ENCODE data around the gene ST3GAL6. TPM values are rescaled to one million over a fixed set of nuclear protein-coding genes. Genes with fewer than 3 reads are reported as not detected.

Gene ST3GAL6
- total and polyA plus RNA-seq, 2 of the 8 experiments (the other 6 are each of a cell fraction or from before 2014, with no cell fraction given), result 3.3 to 6.1 TPM

DNA sequence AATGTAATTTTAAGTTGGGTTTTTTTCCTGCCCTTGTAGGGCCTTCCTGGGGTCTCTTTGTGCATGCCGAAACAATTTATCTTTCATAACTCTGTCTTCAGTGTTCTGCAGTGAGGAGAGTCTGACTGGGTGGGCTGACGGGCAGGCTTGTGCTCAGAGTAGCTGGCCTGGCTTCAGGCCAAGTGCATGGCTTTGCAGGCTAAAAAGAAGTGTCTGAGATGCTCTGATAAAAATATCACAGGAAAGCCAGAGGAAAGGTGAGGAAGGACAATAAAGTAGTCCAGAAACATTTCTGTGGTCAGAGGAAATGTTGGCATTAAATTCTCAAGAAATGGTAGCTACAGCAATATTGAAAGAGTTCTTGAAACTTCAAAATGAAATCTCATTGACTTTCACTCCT, 25.5 kb downstream of the ST3GAL6 start:
- FAIRE-seq, result no peak
- TF ChIP-seq SIRT6 (IDR thresholded peaks at IDR 0.05; ENCODE audit: low read length), result no peak
- no peak for TF ChIP-seq TAF7 (optimal IDR thresholded peaks at IDR 0.05; ENCODE audit: borderline replicate concordance, low read depth, low read length)
- TF ChIP-seq ZNF274 (IDR thresholded peaks at IDR 0.05; ENCODE audit: borderline replicate concordance, extremely low read depth, low read length), result no peak
- TF ChIP-seq POLR2AphosphoS5 (IDR thresholded peaks at IDR 0.05; ENCODE audit: low read depth, low read length), result no peak
- TF ChIP-seq KDM1A (IDR thresholded peaks at IDR 0.05; ENCODE audit: borderline replicate concordance, low read length), result no peak
- TF ChIP-seq PHF8 (conservative IDR thresholded peaks at IDR 0.05; ENCODE audit: low read depth, low read length), result no peak
- TF ChIP-seq JUND (IDR thresholded peaks at IDR 0.05; ENCODE audit: low read length), result no peak
- TF ChIP-seq EZH2 (IDR thresholded peaks at IDR 0.05; ENCODE audit: low read depth, low read length, severe bottlenecking), result no peak
- TF ChIP-seq SRF (IDR thresholded peaks at IDR 0.05; ENCODE audit: low read depth, low read length), result no peak
- no peak for TF ChIP-seq KDM5A (IDR thresholded peaks at IDR 0.05; ENCODE audit: low read length)
- TF ChIP-seq RBBP5 (IDR thresholded peaks at IDR 0.05; ENCODE audit: borderline replicate concordance, low read depth, low read length), result no peak
- no peak for TF ChIP-seq TBP (IDR thresholded peaks at IDR 0.05; ENCODE audit: low read depth, low read length)
- TF ChIP-seq RXRA (IDR thresholded peaks at IDR 0.05; ENCODE audit: insufficient read depth, low read depth, low read length), result no peak
- TF ChIP-seq BCL11A (IDR thresholded peaks at IDR 0.05; ENCODE audit: low read depth in 2 of 2, low read length in 2 of 2), result no peak
- TF ChIP-seq JUN (IDR thresholded peaks at IDR 0.05; ENCODE audit: low read depth, low read length), result no peak
- no peak for TF ChIP-seq CHD1 (IDR thresholded peaks at IDR 0.05; ENCODE audit: low read depth, low read length)

More for the DNA sequence above, 25.5 kb downstream of the ST3GAL6 start:
- no peak overlapping the region for H2BK15ac ChIP-seq (ENCODE audit: low read length)
- no peak overlapping the region for H4K5ac ChIP-seq (ENCODE audit: insufficient read length, low read depth, low read length)
- H3K27ac ChIP-seq (ENCODE audit: low read depth, low read length), result no peak overlapping the region
- no peak overlapping the region for H2BK12ac ChIP-seq (ENCODE audit: low read depth, low read length)
- peaks cover 0 to 2% (median 0%) of the 10 kb centered on the region in 4 experiments; a peak in 3 of 8 replicates for H3K36me3 ChIP-seq (ENCODE audit: control insufficient read depth in 2 of 4, insufficient read depth in 4 of 4, low read length in 3 of 4)
- no peak overlapping the region for H2AFZ ChIP-seq (ENCODE audit: low read length)
- ChIA-PET CTCF (ENCODE audit: partially characterized antibody) (interaction anchor here (0.8 to 1.2 kb wide), 2 partner anchors 12 to 186 kb away, joined by 4 to 5 read pairs; no protein-coding TSS in a partner anchor), POLR2A (ENCODE audit: partially characterized antibody) (no interaction called here)
- no peak overlapping the region for H3K18ac ChIP-seq (ENCODE audit: extremely low read depth, low read length)
- no peaks in the 10 kb centered on the region for H3K79me1 ChIP-seq (ENCODE audit: low read depth, low read length)
- WGBS, 2 experiments (ENCODE audit: extremely low coverage in 1 of 2, insufficient coverage in 1 of 2, insufficient read length in 1 of 2, insufficient replicate concordance in 2 of 2, low coverage in 1 of 2, low lambda C conversion rate in 2 of 2, missing lambda C conversion rate in 1 of 2), result 67% methylated on average over 2 of the region's 2 CpGs; no CpG with 5 or more reads in 1 of the 2 experiments
- no peaks in the 10 kb centered on the region for H3K27me3 ChIP-seq (replicated peaks in 1 of 4; ENCODE audit: control insufficient read depth in 3 of 4, extremely low read depth in 1 of 4, insufficient read depth in 3 of 4, low read length in 3 of 4)
- H3K79me2 ChIP-seq (ENCODE audit: control insufficient read depth in 1 of 2, insufficient read depth in 2 of 2, low read length in 2 of 2), result no peaks in the 10 kb centered on the region
- H4K20me1 ChIP-seq (replicated peaks in 1 of 2; ENCODE audit: control insufficient read depth in 1 of 2, insufficient read depth in 2 of 2, low read length in 2 of 2), result no peaks in the 10 kb centered on the region
- no peak overlapping the region for H2AK5ac ChIP-seq (ENCODE audit: low read depth, low read length)
- no peak overlapping the region for H2BK20ac ChIP-seq (ENCODE audit: low read length)
- no peak overlapping the region for H3K4ac ChIP-seq (replicated peaks; ENCODE audit: insufficient read length, low read depth, low read length)
- H3K23me2 ChIP-seq (ENCODE audit: low read depth, low read length), result peaks cover 4% of the 10 kb centered on the region; the same call in 1 of the 2 replicates
- H3K9ac ChIP-seq (replicated peaks in 1 of 4; ENCODE audit: extremely low read depth in 1 of 4, low read depth in 3 of 4, low read length in 3 of 4), result no peak overlapping the region
- no peaks in the 10 kb centered on the region for H3K4me1 ChIP-seq (replicated peaks in 1 of 4; ENCODE audit: control insufficient read depth in 3 of 4, insufficient read depth in 4 of 4, low read length in 3 of 4)
- no peak overlapping the region for H3K4me2 ChIP-seq (ENCODE audit: insufficient read depth in 1 of 2, low read depth in 2 of 2, low read length in 2 of 2)
- H3K14ac ChIP-seq (ENCODE audit: insufficient read length), result no peak overlapping the region
- H3K56ac ChIP-seq (replicated peaks; ENCODE audit: insufficient read length, low read depth, low read length), result no peak overlapping the region
- DNase-seq (ENCODE audit: low read depth in 1 of 2, low spot score in 2 of 2), result no peak
- H4K91ac ChIP-seq (replicated peaks; ENCODE audit: insufficient read length, low read length), result no peak overlapping the region
- no peak overlapping the region for H2BK5ac ChIP-seq (ENCODE audit: low read depth, low read length)
- H3K23ac ChIP-seq (ENCODE audit: insufficient read length), result no peak overlapping the region
- H4K8ac ChIP-seq (ENCODE audit: extremely low read depth, insufficient read depth, low read length), result no peak overlapping the region
- H2BK120ac ChIP-seq (replicated peaks; ENCODE audit: low read depth, low read length), result no peak overlapping the region
- no peak overlapping the region for H3K4me3 ChIP-seq (ENCODE audit: extremely low read depth in 1 of 4, insufficient read depth in 2 of 4, low read depth in 3 of 4, low read length in 4 of 4)
- H3K9me3 ChIP-seq (ENCODE audit: insufficient read depth in 2 of 2, low read depth in 1 of 2, low read length in 1 of 2), result no peaks in the 10 kb centered on the region
